T47D (cell line): ENCODE results near the gene JPH2.

Experiments used
- DNase-seq, 2 experiments: peaks; one replicate each; pipeline versions ENCODE4 v3.0.0 to v3.0.0-alpha.2; 2011 to 2012; ENCODE audit warnings: low read depth in 1 of 2, low spot score in 1 of 2
- JUND ChIP-seq: IDR thresholded peaks from 2 replicates; pipeline ENCODE4 v1.6.1; 2012; ENCODE audit warnings: low read depth
- in situ Hi-C: cut with HindIII; loops from 2 replicates; pipeline ENCODE4 v1.10.0; 2016; ENCODE audit warnings: low sequenced_read_pairs, low pct_unique_long_range_greater_than_20kb

The JPH2 gene

DNA sequence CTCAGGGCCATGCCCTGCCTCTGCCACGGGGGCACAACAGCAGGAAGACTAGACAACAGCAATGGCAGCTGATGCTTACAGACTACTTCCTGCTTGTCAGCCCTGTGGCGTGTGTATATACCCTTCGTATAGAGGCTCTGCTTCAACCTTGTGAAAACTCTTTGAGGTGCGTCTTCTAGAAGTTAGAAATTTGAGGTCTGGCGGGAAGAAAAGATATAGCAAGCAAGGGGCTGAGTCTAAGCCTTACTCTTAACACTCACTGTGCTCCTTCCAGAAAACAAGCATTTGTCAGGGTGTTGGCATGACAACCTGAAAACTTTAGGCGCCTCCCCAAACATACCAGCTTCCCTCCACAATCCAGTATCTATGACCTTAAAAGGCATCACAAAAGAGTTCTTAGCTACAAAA is 33.3 kb downstream of the JPH2 start:
- DNase-seq, result no peak
- no peak for TF ChIP-seq JUND
- in situ Hi-C loops, result no loop called here

DNA sequence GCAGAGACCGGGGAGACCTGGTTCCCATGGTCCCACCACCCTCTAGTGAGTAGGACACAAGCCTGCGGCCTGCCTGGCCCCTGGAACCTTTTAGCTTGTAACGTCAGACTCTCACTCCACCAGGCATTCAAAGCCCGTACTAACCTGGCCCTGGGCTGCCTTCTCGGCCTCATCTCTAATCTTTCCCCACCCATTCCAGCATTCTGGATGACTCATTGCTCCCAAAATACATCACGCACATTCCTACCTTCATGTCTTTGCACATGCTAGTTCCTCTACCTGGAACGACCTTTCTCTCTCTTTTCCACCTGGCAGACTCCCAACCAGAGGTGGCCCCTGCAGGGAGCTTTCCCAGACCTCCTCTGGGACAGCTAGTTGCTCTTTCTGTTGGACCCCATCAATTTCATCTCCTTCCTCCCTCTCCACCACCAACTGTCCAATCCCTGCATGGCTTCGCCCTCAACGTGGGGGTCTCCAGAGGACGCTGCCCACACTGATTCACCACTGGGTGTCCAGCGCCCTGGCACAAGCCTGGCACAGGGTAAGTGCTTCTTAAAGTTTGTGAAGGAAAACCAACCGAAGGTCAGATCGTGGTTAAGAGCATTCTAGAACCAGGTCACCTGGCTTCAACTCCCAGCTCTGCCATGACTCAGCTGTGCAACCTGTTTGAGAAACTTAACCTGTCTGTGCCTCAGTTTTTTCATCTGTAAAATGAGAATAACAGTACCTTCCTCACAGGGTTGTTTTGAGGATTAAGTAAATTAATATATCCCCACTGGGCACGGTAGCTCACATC is 35.2 kb downstream of the JPH2 start:
- in situ Hi-C loops, result no loop called here
- TF ChIP-seq JUND, result no peak
- peak in 1 of 2 experiments; percentile 46 for DNase-seq

DNA sequence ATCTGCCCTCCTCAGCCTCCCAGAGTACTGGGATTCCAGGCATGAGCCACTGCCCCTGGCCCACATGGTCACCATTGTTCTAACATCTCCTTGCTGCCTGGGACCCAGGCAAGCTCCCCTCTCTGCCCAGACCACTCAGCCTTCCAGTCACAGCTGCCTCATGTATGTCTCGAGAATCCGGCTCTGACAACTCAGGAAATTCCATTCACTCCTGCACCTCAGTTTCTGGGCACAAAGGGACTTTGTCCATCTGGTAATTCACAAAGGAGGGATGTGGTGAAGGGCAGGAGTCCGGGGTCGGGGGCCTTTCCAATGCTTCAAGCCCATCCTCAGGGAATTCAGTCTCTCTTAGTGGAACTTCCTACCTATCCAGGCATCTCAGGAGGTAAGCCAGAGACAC is 40.7 kb downstream of the JPH2 start:
- no peak for DNase-seq
- in situ Hi-C loops, result no loop called here
- TF ChIP-seq JUND, result no peak

DNA sequence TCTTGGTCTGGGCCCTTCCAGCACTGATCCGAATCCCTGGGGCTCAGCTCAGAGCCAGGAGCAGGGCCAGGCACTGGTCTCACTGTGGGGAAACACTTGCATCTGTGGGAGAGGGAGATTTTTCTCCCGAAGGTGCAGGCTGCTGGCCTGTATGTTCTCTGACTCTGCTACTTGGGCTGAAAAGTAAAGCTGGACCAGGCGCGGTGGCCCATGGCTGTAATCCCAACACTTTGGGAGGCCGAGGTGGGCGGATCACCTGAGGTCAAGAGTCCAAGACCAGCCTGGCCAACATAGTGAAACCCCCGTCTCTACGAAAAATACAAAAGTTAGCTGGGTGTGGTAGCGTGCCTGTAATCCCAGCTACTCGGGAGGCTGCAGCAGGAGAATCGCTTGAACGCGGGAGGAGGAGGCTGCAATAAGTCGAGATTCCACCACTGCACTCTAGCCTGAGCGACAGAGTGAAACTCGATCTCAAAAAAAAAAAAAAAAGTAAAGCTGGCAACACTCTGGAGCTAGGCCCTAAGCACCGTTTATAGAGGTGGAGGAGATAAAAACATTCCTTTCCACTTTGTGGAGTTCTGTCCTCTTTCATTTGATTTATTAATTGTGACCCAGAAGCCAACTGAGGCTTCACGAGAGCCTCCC is 41.7 kb downstream of the JPH2 start:
- in situ Hi-C loops, result no loop called here
- TF ChIP-seq JUND, result no peak
- DNase-seq, result no peak

DNA sequence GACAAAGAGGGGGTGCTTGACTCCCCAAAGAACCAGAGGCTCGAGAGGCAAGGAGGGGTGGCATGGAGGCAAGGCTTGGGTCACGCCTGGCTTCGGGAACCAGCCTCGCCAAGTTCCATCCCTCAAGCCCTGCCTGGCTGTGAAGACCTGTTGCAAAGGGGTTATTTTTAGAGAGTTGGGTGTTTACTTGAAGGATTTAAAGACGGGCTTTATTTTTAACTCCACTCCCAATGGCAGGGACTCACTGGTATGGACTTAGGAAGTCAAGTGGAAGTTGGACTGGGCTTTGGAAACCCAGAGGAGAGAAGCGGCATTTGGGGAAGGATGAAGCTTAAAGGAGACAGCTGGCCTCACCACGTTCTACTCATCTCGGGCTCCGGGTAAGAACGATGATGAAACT is 43.1 kb downstream of the JPH2 start:
- DNase-seq, result no peak
- no peak for TF ChIP-seq JUND
- in situ Hi-C loops, result no loop called here

DNA sequence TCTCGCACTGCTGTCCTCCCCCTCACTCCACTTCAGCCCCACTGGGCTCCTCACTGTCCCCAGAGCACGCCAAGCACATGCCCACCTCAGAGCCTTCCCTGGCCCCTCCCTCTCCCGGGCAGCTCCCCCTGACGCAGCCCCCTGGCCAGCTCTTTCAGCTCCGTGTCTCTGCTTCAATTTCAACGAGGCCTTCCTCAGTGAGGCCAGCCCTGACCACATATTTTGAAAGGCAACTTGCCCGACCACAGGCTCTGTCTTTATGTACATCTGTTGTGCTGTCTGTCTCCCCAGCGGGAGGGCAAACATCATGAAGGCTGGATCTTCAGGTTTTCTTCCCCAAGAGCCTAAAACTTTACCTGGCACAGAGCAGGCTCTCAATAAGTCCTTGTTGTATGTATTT is 44.6 kb downstream of the JPH2 start:
- TF ChIP-seq JUND, result no peak
- in situ Hi-C loops, result no loop called here
- peak in 1 of 2 experiments; percentile 96 for DNase-seq

DNA sequence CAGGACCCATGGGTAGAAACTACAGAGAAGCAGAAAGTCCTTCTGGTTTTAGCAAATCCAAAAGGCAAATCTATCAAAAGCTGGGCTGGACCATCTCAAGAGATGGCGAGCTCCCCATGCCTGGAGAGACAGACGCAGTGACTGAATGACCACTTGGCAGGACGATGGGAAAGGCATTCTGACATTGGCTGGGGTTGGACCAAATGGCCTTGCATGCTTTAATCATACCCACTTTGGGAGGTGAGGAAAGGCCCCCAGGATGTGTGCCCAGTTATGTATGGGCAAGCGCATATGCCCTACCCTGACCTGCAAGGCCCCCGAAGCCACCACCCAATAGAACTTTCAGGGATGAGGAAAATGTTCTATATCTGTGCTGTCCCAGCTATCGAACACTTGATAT is 45.1 kb downstream of the JPH2 start:
- in situ Hi-C loops, result no loop called here
- DNase-seq, result peak in 1 of 2 experiments; percentile 58
- no peak for TF ChIP-seq JUND

DNA sequence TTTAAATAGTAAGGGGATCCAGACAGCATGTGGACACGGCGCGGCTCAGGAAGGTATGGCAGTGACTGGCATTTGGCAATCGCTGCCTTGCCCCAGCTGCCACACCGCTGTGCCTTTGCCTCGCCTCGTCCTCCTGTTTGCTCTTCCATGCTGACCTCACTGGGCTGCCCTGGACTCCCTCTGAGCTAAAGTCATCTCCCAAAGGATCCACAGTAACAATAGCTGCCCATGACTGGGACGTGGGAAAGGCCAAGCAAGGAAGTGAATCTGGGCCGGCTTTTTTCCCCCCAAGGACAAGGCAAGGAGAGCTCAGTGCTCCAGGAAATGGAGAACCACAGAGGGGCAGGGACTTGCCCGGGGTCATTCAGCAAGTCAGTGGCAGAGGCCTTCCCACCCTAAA is 48.1 kb downstream of the JPH2 start:
- in situ Hi-C loops, result no loop called here
- DNase-seq, result peak in 1 of 2 experiments; percentile 46
- TF ChIP-seq JUND, result no peak

DNA sequence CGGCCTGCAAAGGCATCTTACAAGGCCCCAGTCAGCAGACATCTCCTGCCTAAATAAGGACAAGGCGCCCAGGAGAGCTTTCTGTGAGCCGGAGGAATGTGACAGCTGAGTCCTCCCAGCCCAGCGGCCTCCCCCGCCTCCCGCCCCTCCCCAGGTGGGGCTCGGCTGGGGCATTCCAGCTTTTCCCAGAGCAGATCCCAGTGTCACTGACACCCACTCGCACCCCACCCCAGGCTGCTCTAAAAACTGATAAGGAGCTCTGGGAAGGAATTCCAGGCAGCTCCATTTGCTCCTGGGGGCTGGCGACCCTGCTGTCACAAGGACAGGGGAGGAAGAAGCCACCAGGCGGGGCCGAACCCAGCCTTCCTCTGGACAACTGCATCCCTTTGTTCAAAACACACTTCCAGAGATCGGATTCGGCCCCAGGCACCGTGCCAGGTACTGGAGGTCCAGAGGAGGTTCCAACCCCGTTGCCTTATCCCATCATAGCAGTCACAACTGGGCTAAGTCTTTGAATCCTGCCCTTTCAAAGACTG is 49.7 kb downstream of the JPH2 start:
- no peak for DNase-seq
- no peak for TF ChIP-seq JUND
- in situ Hi-C loops, result no loop called here

DNA sequence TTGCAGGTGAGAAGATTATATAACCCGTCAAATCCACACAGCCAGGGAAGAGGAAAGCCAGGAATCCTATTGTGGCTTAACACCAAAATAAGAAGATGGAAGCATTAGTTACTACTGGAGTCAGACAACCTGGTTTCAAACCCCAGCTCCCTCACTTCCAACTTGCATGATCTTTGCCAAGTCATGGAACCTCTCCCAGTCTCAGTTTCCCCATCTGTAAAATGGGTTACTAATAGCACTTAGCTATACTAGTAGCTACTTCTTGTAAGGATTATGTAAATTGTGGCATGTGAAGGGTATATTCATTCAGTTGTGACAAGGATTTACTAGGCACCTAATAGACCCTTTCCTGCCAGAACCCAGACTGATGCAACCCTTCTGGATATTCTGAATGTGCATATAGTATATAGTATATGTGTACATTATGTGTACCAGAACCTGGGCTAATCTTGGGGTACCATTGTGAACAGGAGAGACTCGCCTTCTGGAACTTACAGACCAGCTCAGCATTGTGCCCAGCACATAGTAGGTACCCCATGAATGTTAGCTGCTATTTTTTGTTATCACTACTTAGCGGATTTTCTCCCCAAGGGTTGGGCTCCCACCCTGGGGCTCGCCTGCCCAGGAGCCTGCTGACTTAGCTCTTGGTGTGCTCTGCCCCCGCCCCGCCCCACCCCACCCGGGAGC is 50.3 kb downstream of the JPH2 start:
- in situ Hi-C loops, result no loop called here
- DNase-seq, result no peak
- no peak for TF ChIP-seq JUND

DNA sequence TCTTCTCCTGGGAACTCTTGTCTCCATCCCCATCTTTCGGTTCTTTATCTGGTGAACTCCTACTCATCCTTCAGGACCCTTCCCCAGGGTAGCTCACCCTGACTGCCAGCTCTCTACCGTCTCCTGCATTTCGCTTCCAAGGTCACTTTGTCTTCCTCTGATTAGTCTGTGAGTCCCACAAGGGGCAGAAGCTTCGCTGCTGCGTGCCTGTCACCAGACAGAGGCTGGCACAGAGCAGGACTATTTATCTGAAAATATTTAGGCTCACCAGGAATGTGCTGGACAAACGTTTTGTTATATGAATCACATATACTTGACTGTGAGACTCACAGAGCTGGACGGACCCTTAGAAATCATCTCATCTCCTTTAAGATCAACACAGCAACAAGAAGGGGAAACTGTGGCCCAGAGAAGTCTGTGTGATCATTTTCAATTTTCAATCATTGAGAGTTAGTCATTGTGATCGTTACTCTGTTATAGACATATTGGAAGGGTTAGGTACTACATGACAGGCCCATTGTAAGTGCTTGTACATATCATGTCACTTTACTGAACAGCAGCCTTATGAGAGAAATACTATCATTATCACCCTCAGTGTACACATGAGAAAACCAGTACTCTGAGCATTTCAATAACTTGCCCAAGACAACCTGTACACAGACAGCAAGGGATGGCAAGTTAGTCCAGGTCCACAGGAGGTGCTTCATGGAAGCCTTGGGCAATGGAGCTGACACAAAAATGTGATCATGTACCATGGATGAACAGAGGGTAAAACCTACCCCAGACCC is 51.4 kb downstream of the JPH2 start:
- no peak for DNase-seq
- in situ Hi-C loops, result no loop called here
- no peak for TF ChIP-seq JUND

DNA sequence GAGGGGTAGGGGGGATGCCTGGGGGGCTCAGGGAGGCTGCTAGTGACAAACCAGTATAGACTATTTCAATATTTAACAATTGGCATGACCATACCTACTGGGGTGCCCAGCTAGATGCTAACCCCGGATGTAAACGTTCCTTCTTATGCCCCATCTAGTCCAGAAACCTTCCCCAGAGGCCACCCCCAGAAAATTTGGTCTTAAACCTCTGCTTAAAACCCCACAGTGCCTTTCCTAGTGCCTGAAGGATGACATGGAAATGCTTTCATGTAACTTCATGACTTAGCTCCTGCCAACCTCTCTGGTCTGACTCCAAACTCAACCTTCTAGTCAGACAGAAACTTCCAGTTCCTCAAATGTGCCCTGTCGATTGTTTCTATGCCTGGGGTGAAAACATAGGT is 52.0 kb downstream of the JPH2 start:
- TF ChIP-seq JUND, result no peak
- DNase-seq, result peak in 1 of 2 experiments; percentile 90
- in situ Hi-C loops, result no loop called here
